H1 (cell line): ENCODE results near the gene IKZF1. TPM values are rescaled to one million over a fixed set of nuclear protein-coding genes. Genes with fewer than 3 reads are reported as not detected.

Experiments used
- CHD2 ChIP-seq: IDR thresholded peaks from 2 replicates; pipeline ENCODE4 v1.6.1; 2012; ENCODE audit warnings: low read length, improper control_type of control experiment
- CTBP2 ChIP-seq: IDR thresholded peaks from 2 replicates; pipeline ENCODE4 v1.7.0; 2011; ENCODE audit warnings: borderline replicate concordance, mild to moderate bottlenecking, moderate library complexity, mixed read lengths, low read length; ENCODE audit not compliant: insufficient read depth, insufficient read length
- KDM5A ChIP-seq: fragments of 200-600 bp; IDR thresholded peaks from 2 replicates; pipeline ENCODE4 v1.7.1; 2012; ENCODE audit warnings: mild to moderate bottlenecking, low read length, inconsistent platforms, mixed read lengths
- SAP30 ChIP-seq: fragments of 300-600 bp; sonication (generic); IDR thresholded peaks from 2 replicates; pipeline ENCODE4 v1.7.1; 2012; ENCODE audit warnings: low read length, moderate library complexity, mild to moderate bottlenecking, inconsistent platforms; ENCODE audit not compliant: insufficient read depth, insufficient replicate concordance
- SIRT6 ChIP-seq: IDR thresholded peaks from one replicate; pipeline ENCODE4 v1.7.1; 2012; ENCODE audit warnings: low read length, inconsistent platforms
- polyA plus RNA-seq, 7 experiments: library from polyadenylated mRNA; depleted of rRNA in 3 of 7; stranded (reverse) in 5 of 7; unstranded in 2 of 7; fragments of >200 nt in 5 of 7; fragments of 200-250 nt in 2 of 7; gene quantifications; 1 replicate in 5 of 7; 2 replicates in 1 of 7; 4 replicates in 1 of 7; pipeline versions ENCODE4 v1.2.1 to v1.2.3, GENCODE V29; 2011 to 2013; ENCODE audit warnings: missing spikeins in 2 of 7, mixed read lengths in 2 of 7
- total RNA-seq: library from RNA; stranded (reverse); fragmentation: NEBNext Ultra II Directional; extraction: Animal tissue kit (Norgen Biotek cat#: 25700); gene quantifications from 2 replicates; pipeline ENCODE4 v1.2.1, GENCODE V29; 2021
- TF ChIP-seq, protein P1 (sequence below): IDR thresholded peaks from 2 replicates; pipeline ENCODE4 v1.6.1; 2011; ENCODE audit warnings: low read depth, mild to moderate bottlenecking, low read length; ENCODE audit not compliant: insufficient read depth

IKZF1 gene
- total and polyA plus RNA-seq, 2 of the 8 experiments (the other 6 are each of a cell fraction or from before 2014, with no cell fraction given), result 0.74 to 1.5 TPM

DNA sequence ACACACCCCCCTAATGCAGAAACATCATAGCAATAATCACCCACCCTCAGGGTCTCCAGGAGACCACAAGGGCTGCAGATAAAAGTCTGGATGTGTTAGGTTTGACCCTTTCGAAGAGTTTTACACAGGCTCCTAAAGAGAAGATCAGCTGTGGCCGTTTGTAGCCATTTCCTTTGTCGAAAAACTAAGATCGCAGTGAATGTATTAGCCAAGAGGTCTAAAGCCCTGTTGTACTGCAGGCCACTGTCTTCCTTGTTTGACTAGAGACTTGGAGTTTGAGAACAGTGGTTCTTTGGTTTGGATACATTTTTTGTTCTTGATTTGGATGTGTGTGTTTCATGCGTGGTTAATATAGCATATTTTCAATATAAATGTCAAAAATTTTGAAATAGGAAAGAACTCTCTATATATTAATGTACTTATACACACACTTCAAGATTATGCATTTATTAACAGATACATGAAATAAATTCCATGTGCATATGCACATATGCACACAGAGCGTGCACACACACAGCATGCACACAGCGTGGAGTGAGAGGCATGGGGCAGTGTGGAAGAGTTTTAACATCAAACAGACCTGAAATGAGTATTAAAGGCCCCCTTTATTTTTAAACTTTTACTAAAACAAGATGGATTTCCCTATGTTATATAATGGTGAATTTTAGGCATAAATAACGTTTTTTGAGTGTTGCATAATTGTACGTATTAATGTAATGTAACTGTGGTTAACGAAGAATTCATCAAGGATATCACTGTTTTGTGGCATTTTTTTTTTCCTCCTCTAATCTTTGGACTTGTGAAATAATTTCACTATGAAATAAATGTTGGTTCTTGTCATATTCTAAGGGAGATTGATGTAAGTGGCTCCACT, 2.2 kb downstream of the IKZF1 start (continued):
- TF ChIP-seq SAP30, result no peak
- TF ChIP-seq, protein P1, sequence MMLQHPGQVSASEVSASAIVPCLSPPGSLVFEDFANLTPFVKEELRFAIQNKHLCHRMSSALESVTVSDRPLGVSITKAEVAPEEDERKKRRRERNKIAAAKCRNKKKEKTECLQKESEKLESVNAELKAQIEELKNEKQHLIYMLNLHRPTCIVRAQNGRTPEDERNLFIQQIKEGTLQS, result no peak
- no peak for TF ChIP-seq KDM5A
- no peak for TF ChIP-seq CTBP2
- TF ChIP-seq CHD2, result no peak
- no peak for TF ChIP-seq SIRT6
